OCI-LY7 (cell line): ENCODE results near the gene GAS7. TPM values are rescaled to one million over a fixed set of nuclear protein-coding genes. Genes with fewer than 3 reads are reported as not detected.

Source experiments
- BruUV-seq: library from RNA; stranded (reverse); fragments of 400-500 nt; replicated peaks from 2 replicates; lab custom pipeline; 2021; lab: Mats Ljungman, UMichigan
- CTCF ChIA-PET: fragments of 300-600 bp; sonication (Branson Sonifier 250); formaldehyde crosslinking; loops from one replicate; lab custom pipeline; 2022; ENCODE audit warnings: antibody characterized with exemption; ENCODE audit not compliant: unreplicated experiment; lab: Charles Lee
- POLR2A ChIA-PET: fragments of 300-600 bp; sonication (Branson Sonifier 250); formaldehyde crosslinking; loops from one replicate; lab custom pipeline; 2022; ENCODE audit warnings: antibody characterized with exemption; lab: Charles Lee
- DNase-seq: peaks from one replicate; pipeline ENCODE4 v3.0.0-alpha.2; 2015; ENCODE audit warnings: low spot score
- H2AFZ ChIP-seq: fragments of 200-600 bp; sonication (generic), shearing (Covaris generic); 2 replicates; pipeline ENCODE4 v1.6.1; 2014; ENCODE audit warnings: mild to moderate bottlenecking, antibody characterized with exemption, low read length, moderate library complexity
- H3K27ac ChIP-seq: fragments of 200-600 bp; sonication (generic); 2 replicates; pipeline ENCODE4 v1.5.1; 2014; ENCODE audit warnings: mixed run types, low read depth, mild to moderate bottlenecking, moderate library complexity, low read length, inconsistent platforms; ENCODE audit not compliant: poor library complexity, severe bottlenecking
- H3K36me3 ChIP-seq: fragments of 200-600 bp; sonication (generic); 2 replicates; pipeline ENCODE4 v1.6.1; 2014; ENCODE audit warnings: mild to moderate bottlenecking, antibody characterized with exemption, low read length, moderate library complexity, mixed read lengths; ENCODE audit not compliant: insufficient read depth
- H3K4me1 ChIP-seq: fragments of 200-600 bp; sonication (generic); 2 replicates; pipeline ENCODE4 v1.5.1; 2014; ENCODE audit warnings: mild to moderate bottlenecking, low read length; ENCODE audit not compliant: insufficient read depth, poor library complexity, severe bottlenecking
- H3K4me2 ChIP-seq: fragments of 200-600 bp; sonication (generic); 2 replicates; pipeline ENCODE4 v1.6.1; 2014; ENCODE audit warnings: mild to moderate bottlenecking, low read length
- H3K4me3 ChIP-seq: fragments of 200-600 bp; sonication (generic); 2 replicates; pipeline ENCODE4 v1.5.1; 2014; ENCODE audit warnings: mild to moderate bottlenecking, low read depth, low read length; ENCODE audit not compliant: poor library complexity, severe bottlenecking
- H3K79me2 ChIP-seq: fragments of 200-600 bp; sonication (generic); 2 replicates; pipeline ENCODE4 v1.6.1; 2016; ENCODE audit warnings: low read depth, mild to moderate bottlenecking, low read length, moderate library complexity, mixed read lengths; ENCODE audit not compliant: insufficient read depth
- H3K9me2 ChIP-seq: fragments of 200-600 bp; sonication (generic); 2 replicates; pipeline ENCODE4 v1.6.1; 2016; ENCODE audit warnings: mild to moderate bottlenecking, low read length, mixed read lengths; ENCODE audit not compliant: insufficient read depth
- H3K9me3 ChIP-seq: fragments of 200-600 bp; sonication (generic); 2 replicates; pipeline ENCODE4 v1.6.1; 2014; ENCODE audit warnings: mild to moderate bottlenecking, mixed run types, low read length, mixed read lengths
- H4K20me1 ChIP-seq: fragments of 200-600 bp; sonication (generic); 2 replicates; pipeline ENCODE4 v1.6.1; 2014; ENCODE audit warnings: mild to moderate bottlenecking, antibody characterized with exemption, low read length, moderate library complexity, mixed read lengths; ENCODE audit not compliant: insufficient read depth
- CTCF ChIP-seq: fragments of 200-600 bp; sonication (generic); conservative IDR thresholded peaks from 2 replicates; pipeline ENCODE4 v1.5.1; 2014; ENCODE audit warnings: mild to moderate bottlenecking, antibody characterized with exemption, low read length, moderate library complexity, mixed read lengths
- EZH2phosphoT487 ChIP-seq: fragments of 200-600 bp; sonication (generic); IDR thresholded peaks from 2 replicates; pipeline ENCODE4 v1.6.1; 2018; ENCODE audit warnings: low read depth, borderline replicate concordance, mild to moderate bottlenecking, mixed run types, antibody characterized with exemption, low read length, moderate library complexity, mixed read lengths
- intact Hi-C: fragments of 100-400 bp; cut with micrococcal nuclease; formaldehyde crosslinking; loops from one replicate; pipeline ENCODE4 v1.10.0; 2022; ENCODE audit not compliant: unreplicated experiment
- total RNA-seq, 2 experiments: library from RNA; depleted of rRNA in 1 of 2; stranded (reverse); fragments of >200 nt in 1 of 2; shearing (Covaris generic) in 1 of 2; gene quantifications; 2 replicates each; pipeline ENCODE4 v1.2.3, GENCODE V29; 2014 to 2022

Gene GAS7
- total RNA-seq, 2 experiments from 2014 or later, result 1.5 TPM; not detected in 1

DNA sequence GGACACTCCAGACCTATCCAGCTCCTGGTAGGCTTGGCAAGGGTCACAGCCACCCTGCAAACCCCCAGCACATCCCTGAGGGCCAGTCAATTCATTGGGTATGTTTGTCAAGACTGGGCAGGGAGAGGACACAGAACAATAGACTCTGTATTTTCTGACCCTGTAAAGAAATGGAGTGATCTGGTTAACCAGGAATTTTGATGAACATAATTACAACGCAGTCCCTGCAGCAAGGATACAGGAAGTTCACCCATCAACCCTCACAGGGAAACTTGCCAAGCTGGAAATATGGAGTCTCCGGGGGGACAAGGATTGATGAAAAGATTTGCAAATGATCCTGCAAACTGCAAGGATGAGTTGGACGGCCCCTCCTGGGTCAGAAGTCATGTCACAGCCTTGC lies 167.3 kb downstream of the GAS7 start:
- no peak for TF ChIP-seq EZH2phosphoT487
- TF ChIP-seq CTCF, result no peak
- no TSS peak for BruUV-seq
- no peak overlapping the region for H3K4me3 ChIP-seq
- H3K9me2 ChIP-seq, result no peaks in the 10 kb centered on the region
- no peaks in the 10 kb centered on the region for H3K9me3 ChIP-seq
- CTCF ChIA-PET, result no interaction called here
- H3K79me2 ChIP-seq, result no peaks in the 10 kb centered on the region
- no peaks in the 10 kb centered on the region for H3K36me3 ChIP-seq
- H4K20me1 ChIP-seq, result no peaks in the 10 kb centered on the region
- no peak overlapping the region for H3K27ac ChIP-seq
- intact Hi-C loops, result no loop called here
- no peak for DNase-seq
- H3K4me2 ChIP-seq, result no peak overlapping the region
- POLR2A ChIA-PET, result no interaction called here
- H3K4me1 ChIP-seq, result no peaks in the 10 kb centered on the region
- no peak overlapping the region for H2AFZ ChIP-seq

- H4K20me1 ChIP-seq, result no peaks in the 10 kb centered on the region
- no peaks in the 10 kb centered on the region for H3K9me3 ChIP-seq
- no peak overlapping the region for H2AFZ ChIP-seq
- DNase-seq, result no peak
- no peak overlapping the region for H3K4me3 ChIP-seq
- no peaks in the 10 kb centered on the region for H3K9me2 ChIP-seq
- ChIA-PET POLR2A (no interaction called here), CTCF (no interaction called here)
- intact Hi-C loops, result no loop called here
- no peaks in the 10 kb centered on the region for H3K36me3 ChIP-seq
- H3K79me2 ChIP-seq, result no peaks in the 10 kb centered on the region
- no TSS peak for BruUV-seq
- H3K4me1 ChIP-seq, result no peaks in the 10 kb centered on the region
- H3K27ac ChIP-seq, result no peak overlapping the region
- TF ChIP-seq CTCF (no peak), EZH2phosphoT487 (no peak)
- H3K4me2 ChIP-seq, result no peak overlapping the region
These were observed 169.3 kb downstream of the GAS7 start for GRCh38 chr17:10029129-10029528.

DNA sequence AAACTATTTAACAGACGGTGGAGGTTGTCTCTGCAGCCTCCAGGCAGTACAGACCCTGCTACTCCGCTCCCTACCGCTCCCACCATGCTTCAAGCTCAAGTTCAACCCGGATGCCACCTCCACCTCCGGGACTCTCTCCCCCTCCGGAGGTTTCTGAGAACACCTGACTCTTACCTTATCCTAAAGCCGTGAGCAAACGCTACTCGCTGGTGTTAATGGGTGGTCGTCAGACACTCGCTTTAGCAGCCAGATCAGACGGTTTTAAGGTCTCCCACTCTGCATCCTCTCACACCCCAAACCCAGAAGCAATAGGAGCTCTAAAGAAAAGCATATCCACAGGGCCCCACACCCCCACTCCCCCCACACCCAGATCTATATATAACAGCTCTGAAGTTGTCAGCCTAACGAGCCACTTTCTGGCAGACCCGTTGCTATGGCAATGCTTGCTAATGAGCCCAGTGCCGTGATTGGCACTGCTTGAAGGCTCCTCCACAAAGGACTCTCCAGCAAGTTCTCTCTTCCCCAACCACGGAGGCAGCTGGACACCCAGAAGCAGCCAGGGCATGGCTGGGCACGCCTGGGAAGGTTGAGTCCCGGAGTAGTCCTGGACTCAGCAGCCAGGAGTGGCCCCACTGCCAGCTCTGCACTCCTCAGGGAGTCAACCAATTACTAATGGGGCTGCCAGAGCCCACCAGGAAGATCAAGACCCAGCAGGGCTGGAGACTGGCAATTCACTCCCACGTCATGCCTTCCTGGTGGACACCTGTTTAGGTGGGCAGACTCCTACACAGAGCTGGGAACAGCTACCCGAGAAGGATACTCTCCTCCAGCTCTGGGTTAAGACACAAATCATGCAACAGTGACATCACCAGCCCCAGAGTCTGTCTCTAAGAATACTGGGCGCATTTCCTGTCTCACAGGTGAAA lies 172.2 kb downstream of the GAS7 start:
- Histone ChIP-seq H3K79me2 (no peaks in the 10 kb centered on the region), H3K9me3 (no peaks in the 10 kb centered on the region), H3K4me2 (no peak overlapping the region), H3K4me1 (no peaks in the 10 kb centered on the region), H3K27ac (no peak overlapping the region), H3K9me2 (no peaks in the 10 kb centered on the region), H3K36me3 (no peaks in the 10 kb centered on the region), H4K20me1 (no peaks in the 10 kb centered on the region), H2AFZ (no peak overlapping the region), H3K4me3 (no peak overlapping the region)
- TF ChIP-seq EZH2phosphoT487 (no peak), CTCF (no peak)
- no peak for DNase-seq
- POLR2A ChIA-PET, result interaction anchor here (0.6 to 1.1 kb wide), 2 partner anchors 539 to 729 kb away, joined by 5 read pairs; no protein-coding TSS in a partner anchor
- CTCF ChIA-PET, result no interaction called here
- BruUV-seq, result no TSS peak
- intact Hi-C loops, result no loop called here
